Breast epithelium (tissue), 3 donors: Measurements from ENCODE around the gene CPXM1.

Experiments used
- POLR2AphosphoS5 ChIP-seq, 3 donors: sonication (generic); formaldehyde crosslinking; IDR thresholded peaks; one replicate each; pipeline ENCODE4 v1.6.1; 2017; ENCODE audit warnings: antibody characterized with exemption in 3 of 3
- TF ChIP-seq, protein P1 (sequence below), 3 donors: fragments of 450-650 bp; IDR thresholded peaks; one replicate each; pipeline ENCODE4 v1.5.1; 2016 to 2017; ENCODE audit warnings: antibody characterized with exemption in 3 of 3, mild to moderate bottlenecking in 3 of 3, moderate library complexity in 3 of 3

DNA sequence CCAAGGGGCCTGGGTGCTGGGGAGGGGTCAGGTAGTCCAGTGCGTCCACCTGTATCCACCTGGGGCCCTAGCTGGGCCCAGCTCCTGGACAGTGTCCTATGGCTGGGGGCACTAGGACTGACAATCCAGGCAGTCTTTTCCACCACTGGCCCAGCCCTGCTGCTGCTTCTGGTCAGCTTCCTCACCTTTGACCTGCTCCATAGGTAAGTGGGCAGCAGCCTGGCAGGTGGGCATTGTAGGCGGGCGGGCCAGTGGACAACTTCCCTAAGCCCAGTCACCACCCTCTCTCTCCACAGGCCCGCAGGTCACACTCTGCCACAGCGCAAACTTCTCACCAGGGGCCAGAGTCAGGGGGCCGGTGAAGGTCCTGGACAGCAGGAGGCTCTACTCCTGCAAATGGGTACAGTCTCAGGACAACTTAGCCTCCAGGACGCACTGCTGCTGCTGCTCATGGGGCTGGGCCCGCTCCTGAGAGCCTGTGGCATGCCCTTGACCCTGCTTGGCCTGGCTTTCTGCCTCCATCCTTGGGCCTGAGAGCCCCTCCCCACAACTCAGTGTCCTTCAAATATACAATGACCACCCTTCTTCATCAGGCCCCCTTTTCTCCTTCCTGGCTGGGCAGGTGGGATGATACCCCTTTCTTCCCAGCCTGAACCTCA, 14.9 kb upstream of the CPXM1 start:
- TF ChIP-seq, protein P1, sequence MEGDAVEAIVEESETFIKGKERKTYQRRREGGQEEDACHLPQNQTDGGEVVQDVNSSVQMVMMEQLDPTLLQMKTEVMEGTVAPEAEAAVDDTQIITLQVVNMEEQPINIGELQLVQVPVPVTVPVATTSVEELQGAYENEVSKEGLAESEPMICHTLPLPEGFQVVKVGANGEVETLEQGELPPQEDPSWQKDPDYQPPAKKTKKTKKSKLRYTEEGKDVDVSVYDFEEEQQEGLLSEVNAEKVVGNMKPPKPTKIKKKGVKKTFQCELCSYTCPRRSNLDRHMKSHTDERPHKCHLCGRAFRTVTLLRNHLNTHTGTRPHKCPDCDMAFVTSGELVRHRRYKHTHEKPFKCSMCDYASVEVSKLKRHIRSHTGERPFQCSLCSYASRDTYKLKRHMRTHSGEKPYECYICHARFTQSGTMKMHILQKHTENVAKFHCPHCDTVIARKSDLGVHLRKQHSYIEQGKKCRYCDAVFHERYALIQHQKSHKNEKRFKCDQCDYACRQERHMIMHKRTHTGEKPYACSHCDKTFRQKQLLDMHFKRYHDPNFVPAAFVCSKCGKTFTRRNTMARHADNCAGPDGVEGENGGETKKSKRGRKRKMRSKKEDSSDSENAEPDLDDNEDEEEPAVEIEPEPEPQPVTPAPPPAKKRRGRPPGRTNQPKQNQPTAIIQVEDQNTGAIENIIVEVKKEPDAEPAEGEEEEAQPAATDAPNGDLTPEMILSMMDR (IDR thresholded peaks at IDR 0.05), result no peak
- TF ChIP-seq POLR2AphosphoS5 (IDR thresholded peaks at IDR 0.05), result no peak
